B cell (primary cell): ENCODE measurements around the gene SLC12A3.

Experiments
- CTCF ChIP-seq: fragments of 200-600 bp; IDR thresholded peaks from one replicate; pipeline ENCODE4 v1.8.0; 2022; ENCODE audit warnings: antibody characterized with exemption, mild to moderate bottlenecking
- EZH2 ChIP-seq: IDR thresholded peaks from 2 replicates; pipeline ENCODE4 v1.6.1; 2012; ENCODE audit warnings: borderline replicate concordance, low read depth, mild to moderate bottlenecking, moderate library complexity, low read length; ENCODE audit not compliant: insufficient read depth, poor library complexity, severe bottlenecking

- TF ChIP-seq EZH2 (no peak), CTCF (no peak)
Observed at GRCh38 chr16:56817938-56818337, 47.1 kb upstream of the SLC12A3 start.
